ENCODE measurements around the gene FOXD1. TPM values are rescaled to one million over a fixed set of nuclear protein-coding genes. Genes with fewer than 3 reads are reported as not detected.
"Not testable (repeated sequence)": the region's sequence is repeated elsewhere in the genome, so short reads cannot be mapped to it uniquely, and the experiment has no call there.

Gene FOXD1
- total and polyA plus RNA-seq, 11 donors = 0.06 to 0.18 TPM; not detected in 9

DNA sequence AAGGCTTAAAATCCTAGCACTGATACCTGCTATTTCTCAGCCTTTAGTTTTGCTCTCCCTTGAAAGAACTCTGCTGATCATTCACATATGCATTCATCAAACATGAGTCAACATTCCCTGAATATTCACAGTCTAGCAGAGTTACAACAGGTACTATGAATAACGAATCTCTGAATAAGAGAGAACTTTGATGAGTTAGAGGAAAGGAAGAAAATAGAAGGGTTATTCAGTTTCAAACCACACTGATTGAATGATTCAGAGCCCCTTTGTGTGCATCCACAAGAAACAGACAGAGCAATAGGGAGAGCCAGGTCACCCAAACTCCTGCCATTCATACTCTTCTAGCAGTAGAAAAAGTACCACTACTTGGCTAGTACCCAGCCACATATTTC lies 36.0 kb downstream of the FOXD1 start:
- 48 to 85% (median 66%) methylated on average over 1 of the region's 1 CpG for WGBS, 4 donors
- intact Hi-C loops (cut with DNase I) = no loop called here
- H3K27me3 ChIP-seq = peaks cover 0 to 77% (median 39%) of the 10 kb centered on the region in 9 donors

DNA sequence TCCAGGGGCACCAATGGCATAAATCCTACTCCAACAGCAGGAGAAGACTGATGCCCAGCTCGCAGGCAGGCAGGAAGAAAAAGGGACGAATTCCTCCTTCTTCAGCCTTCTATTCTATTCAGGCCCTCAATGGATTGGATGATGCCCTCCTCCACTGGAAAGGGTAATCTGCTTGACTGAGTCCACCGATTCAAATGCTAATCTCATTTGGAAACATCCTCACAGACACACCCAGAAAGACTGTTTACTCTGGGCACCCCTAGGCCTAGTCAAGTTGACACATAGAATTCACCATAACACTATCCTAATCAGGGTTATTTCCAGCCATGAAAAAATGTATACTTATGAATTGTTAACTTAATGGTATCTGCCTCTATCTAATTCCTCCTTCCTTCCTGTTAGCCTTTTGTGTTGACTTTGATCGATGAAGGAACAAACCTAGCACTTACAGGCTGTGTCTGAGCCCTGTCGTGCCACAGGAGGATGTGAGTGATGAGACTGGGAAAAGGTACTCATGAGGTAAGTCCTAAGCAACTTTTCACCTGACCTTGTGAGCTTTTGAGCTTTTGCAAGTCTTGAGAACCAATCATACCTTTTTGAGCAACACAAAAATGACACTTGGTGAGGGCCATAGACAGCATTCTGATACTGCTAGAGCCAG lies 36.5 kb downstream of the FOXD1 start:
- no peak for TF ChIP-seq POLR2A (IDR thresholded peaks at IDR 0.05)
- TF ChIP-seq, protein P1, sequence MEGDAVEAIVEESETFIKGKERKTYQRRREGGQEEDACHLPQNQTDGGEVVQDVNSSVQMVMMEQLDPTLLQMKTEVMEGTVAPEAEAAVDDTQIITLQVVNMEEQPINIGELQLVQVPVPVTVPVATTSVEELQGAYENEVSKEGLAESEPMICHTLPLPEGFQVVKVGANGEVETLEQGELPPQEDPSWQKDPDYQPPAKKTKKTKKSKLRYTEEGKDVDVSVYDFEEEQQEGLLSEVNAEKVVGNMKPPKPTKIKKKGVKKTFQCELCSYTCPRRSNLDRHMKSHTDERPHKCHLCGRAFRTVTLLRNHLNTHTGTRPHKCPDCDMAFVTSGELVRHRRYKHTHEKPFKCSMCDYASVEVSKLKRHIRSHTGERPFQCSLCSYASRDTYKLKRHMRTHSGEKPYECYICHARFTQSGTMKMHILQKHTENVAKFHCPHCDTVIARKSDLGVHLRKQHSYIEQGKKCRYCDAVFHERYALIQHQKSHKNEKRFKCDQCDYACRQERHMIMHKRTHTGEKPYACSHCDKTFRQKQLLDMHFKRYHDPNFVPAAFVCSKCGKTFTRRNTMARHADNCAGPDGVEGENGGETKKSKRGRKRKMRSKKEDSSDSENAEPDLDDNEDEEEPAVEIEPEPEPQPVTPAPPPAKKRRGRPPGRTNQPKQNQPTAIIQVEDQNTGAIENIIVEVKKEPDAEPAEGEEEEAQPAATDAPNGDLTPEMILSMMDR (IDR thresholded peaks at IDR 0.05) = no peak
- H3K27ac ChIP-seq = no peak overlapping the region
- H3K4me1 ChIP-seq = no peaks in the 10 kb centered on the region
- WGBS, 4 donors = 33 to 49% (median 46%) methylated on average over 5 of the region's 5 CpGs
- DNase-seq (no peak), ATAC-seq (no peak)
- H3K9me3 ChIP-seq = no peaks in the 10 kb centered on the region
- H3K27me3 ChIP-seq = peaks cover 0 to 75% (median 33%) of the 10 kb centered on the region in 9 donors
- intact Hi-C loops (cut with DNase I) = no loop called here
- H3K36me3 ChIP-seq = no peaks in the 10 kb centered on the region
- H3K4me3 ChIP-seq = no peak overlapping the region

More for the DNA sequence above, 36.0 kb downstream of the FOXD1 start:
- ATAC-seq (no peak), DNase-seq (no peak)
- H3K9me3 ChIP-seq = no peaks in the 10 kb centered on the region
- H3K27ac ChIP-seq = no peak overlapping the region
- no peaks in the 10 kb centered on the region for H3K36me3 ChIP-seq
- peaks cover 0 to 3% (median 0%) of the 10 kb centered on the region in 12 donors for H3K4me1 ChIP-seq
- H3K4me3 ChIP-seq = no peak overlapping the region
- TF ChIP-seq, protein P1 (IDR thresholded peaks at IDR 0.05) = no peak
- no peak for TF ChIP-seq POLR2A (IDR thresholded peaks at IDR 0.05)

DNA sequence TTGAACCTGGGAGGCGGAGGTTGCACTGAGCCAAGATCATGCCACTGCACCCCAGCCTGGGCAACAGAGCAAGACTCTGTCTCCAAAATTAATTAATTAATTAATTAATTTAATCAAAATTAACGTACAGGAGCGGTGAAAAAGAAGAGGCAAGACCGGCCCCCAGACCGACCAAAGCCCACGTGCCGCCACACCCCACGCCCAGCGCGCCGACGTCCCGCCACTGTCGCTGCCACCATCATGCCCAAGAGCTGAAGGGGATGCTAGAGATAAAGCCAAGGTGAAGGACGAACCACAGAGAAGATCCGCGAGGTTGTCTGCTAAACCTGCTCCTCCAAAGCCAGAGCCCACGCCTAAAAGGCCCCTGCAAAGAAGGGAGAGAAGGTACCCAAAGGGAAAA lies 38.6 kb downstream of the FOXD1 start:
- H3K4me1 ChIP-seq; H3K27ac ChIP-seq; intact Hi-C loops (cut with DNase I); H3K9me3 ChIP-seq; H3K4me3 ChIP-seq; DNase-seq; ATAC-seq; H3K36me3 ChIP-seq: not testable (repeated sequence)
- WGBS, 4 donors = 87 to 96% (median 92%) methylated on average over 18 of the region's 18 CpGs
- H3K27me3 ChIP-seq = peaks cover 0 to 65% (median 15%) of the 10 kb centered on the region in 9 donors

DNA sequence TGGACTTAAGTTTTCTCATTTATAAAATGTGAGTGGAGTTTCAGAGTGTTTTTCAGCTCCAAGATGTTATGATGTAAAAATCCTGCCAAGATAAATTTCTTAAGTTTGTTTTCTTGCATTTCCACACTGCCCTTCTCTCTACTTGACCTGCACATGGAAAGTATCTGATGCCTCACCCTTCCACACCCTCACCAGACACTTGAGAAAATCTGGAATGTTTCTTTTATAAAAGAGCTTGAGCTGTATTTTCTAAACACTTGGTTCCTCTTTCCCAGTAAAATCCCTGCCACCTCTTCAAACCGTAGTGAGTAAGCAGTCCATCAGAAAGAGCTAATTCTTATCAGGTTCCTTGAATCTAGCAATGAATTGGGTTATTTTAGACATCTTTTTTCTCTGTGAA lies 42.9 kb downstream of the FOXD1 start:
- no peak for ATAC-seq
- no peaks in the 10 kb centered on the region for H3K4me1 ChIP-seq

More for the DNA sequence above, 42.9 kb downstream of the FOXD1 start:
- no peak for DNase-seq
- WGBS, 4 donors = 31 to 47% (median 37%) methylated on average over 1 of the region's 1 CpG
- intact Hi-C loops (cut with DNase I) = no loop called here
- H3K9me3 ChIP-seq = no peaks in the 10 kb centered on the region
- H3K27me3 ChIP-seq = peaks cover 0 to 36% (median 4%) of the 10 kb centered on the region in 9 donors
- H3K27ac ChIP-seq = no peak overlapping the region
- no peak overlapping the region for H3K4me3 ChIP-seq
- H3K36me3 ChIP-seq = no peaks in the 10 kb centered on the region
- TF ChIP-seq, protein P1 (IDR thresholded peaks at IDR 0.05) = no peak
- no peak for TF ChIP-seq POLR2A (IDR thresholded peaks at IDR 0.05)

Data from heart left ventricle (tissue), 16 donors.